HG03045 (cell line): ENCODE measurements around the gene CABLES2.
"Not testable (repeated sequence)": the region's sequence is repeated elsewhere in the genome, so short reads cannot be mapped to it uniquely, and the experiment has no call there.

ENCODE experiments used
- ATAC-seq: cut with Tn5 transposase; IDR thresholded peaks from one replicate; pipeline ENCODE4 v1.9.1; 2021; ENCODE audit warnings: mild to moderate bottlenecking, moderate library complexity; ENCODE audit not compliant: unreplicated experiment

CABLES2 gene

GRCh38 chr20:62436692-62437091 is 29.6 kb upstream of the CABLES2 start:
- no peak for ATAC-seq

DNA sequence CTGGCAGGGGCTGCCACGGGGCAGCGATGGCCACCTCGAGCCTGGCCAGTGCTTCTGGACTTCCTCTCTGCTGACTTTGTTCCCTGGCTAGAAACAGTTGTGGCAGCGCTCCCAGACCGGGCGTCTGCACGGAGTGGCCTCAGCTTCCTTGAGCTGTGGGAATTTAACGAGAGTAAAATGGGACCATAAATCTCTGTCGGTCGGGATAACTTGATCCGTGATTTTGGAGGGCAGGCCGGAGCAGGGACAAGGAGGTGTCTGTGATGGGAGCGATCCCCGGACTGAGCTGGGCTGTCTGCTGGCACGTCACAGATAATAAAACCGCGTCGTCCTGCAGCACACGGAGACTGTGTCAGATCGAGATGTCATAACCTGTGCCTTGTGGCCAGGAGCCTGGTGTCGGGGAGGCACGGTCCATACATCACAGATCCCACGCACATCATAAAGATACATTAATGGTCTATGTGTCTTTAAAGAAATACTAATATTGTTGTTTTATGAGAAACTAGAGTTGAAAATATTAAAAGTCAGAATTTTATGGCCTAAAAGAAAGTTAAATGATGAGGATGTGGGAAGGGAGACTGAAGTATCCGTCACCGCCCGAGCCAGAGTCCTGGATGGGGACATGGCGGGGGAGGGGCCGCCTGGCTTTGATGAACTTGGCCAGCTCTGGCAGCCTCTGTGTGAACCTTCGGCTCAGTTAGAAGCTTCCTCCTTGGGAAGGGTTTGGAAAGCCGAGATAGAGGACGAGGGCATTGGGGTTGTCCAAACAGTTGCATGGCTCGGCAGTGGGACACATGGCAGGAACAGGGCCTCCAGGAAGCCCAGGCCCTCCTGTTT is 26.8 kb upstream of the CABLES2 start:
- no peak for ATAC-seq

- no peak for ATAC-seq
Measured at GRCh38 chr20:62430866-62431447, 23.9 kb upstream of the CABLES2 start.

GRCh38 chr20:62430311-62430853 is 23.3 kb upstream of the CABLES2 start:
- no peak for ATAC-seq

GRCh38 chr20:62429455-62430310 is 22.6 kb upstream of the CABLES2 start:
- no peak for ATAC-seq

DNA sequence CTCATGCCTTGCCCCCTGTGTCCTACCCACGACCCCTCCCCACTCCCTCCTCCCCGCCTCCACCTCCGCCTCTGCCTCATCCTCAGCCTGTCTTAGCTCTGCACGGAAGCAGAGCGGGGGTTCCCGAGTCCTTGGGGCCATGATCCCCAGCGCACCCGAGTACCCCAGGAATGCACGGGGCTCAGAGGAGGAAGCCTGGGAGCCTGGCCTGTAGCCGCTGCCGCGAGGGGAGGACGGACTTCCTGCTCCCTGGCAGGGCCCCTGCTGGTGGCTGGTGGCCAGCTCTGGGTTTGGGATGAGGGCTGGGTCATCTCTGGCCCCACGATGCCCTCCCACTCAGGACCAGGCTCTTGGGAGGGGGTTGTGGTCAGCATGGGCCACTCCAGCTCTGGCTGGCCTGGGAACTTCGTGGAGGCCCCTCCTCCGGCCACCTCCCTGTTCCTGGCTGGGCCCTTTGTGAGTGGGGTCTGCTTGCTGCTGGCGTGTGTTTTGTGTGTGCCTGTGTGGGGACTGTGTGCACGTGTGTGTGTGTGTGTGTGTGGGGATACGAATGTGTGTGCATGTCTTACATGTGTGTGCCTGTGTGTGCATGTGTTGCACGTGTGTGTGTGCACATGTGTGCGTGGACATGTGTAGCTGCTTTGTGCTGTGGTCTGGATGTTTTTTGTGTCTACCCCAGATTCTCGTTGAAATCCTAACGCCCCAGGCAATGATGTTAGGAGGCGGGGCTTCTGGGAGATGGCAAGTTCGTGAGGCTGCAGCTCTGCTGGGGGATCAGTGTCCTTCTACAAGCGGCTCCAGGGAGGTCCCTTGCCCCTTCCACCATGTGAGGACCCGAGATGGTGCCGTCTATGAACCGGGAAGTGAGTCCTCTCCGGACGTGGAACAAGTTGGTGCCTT is 21.6 kb upstream of the CABLES2 start:
- ATAC-seq: no peak

DNA sequence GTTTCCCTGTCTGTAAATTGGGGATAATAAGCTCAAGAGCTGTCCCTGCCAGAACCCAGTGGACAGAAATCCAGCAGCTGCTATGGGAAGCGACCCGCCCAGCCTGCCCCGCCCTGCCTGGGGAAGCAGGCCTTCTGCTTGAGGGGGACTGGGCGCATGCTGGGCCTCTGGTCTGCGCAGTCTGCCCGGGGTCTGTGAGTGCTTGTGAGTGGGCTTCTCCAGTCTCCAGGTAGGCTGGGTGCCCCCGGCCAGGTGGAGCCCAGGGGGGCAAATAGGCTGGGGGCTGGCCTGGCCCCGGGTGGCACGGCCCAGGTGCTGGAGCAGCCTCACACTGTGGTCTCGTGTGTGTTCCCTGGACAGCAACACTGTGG is 20.9 kb upstream of the CABLES2 start:
- no peak for ATAC-seq

DNA sequence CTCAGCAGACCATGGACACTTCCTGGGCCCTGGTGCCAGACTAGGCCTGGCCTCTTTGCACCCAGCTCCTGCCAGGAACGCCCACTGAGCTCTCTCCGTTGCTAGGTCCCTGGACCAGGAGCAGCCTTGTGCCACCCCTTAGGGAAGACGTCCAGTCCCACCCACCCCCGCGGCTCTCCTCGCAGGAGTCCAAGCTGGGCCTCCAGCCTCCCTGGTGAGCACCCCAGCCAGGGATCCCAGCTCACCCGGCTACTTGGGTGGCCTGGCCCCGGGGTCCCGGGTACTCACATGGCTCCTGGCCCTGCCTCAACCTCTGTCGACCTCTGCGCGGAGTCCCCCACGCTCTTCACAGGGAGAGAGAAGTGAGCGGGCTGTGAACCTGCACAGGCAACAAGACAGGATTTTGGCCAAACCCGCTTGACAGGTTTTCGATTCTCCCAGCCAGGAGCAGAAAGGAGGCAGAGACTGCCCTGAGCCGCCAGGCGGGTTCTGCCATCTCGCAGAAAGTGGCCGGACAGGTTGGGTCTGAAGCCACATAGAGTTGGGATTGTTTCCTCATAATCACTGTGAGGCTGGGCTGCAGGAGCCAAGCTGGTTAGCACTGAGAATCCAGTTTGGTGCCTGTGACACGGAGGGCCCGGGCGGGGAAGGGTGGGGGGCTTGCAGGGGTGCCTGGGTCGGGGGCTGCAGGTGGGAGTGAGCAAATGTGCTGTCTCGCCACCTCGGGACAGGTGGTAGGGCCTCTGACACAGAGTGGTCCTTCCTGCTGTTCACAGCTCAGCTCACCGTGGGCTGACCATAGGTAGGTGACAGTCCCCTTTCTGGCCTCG is 20.3 kb upstream of the CABLES2 start, which contains the start of gene RBBP8NL:
RBBP8NL (minus strand) TSS at position 368 of the 830 bp plus-strand sequence. CDS start 7,892 bp downstream, outside the sequence.
- ATAC-seq: no peak

DNA sequence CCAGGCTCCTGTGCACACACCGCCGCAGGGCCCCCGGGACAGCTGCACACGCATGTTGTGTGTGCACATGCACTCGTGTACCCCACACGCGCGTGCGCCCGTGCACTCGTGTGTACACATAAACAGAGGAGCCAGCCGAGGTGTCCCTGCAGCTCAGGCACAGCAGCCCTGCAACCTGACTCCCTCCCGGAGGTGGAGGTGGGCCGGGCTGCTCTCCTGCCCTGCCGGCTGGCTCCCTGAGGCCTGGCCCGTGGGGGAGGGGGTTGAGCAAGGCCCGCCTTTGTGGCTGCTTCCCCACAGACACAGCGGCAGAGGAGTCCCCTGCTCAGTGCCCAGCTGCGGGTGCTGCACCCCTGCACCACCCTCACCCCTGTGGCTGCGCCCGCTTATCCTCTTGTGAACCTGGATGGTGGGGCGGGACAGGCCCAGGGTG is 19.6 kb upstream of the CABLES2 start:
- no peak for ATAC-seq

DNA sequence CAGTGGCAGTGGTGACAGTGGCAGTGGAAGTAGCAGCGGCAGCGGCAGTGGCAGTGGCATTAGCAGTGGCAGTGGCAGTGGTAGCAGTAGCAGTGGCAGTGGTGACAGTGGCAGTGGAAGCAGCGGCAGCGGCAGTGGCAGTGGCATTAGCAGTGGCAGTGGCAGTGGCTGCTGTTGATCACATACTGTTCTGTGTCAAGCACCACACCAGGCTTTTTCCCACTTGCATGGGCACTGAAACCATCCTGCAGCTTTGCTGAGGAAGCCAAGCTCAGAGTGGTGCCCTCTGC is 18.9 kb upstream of the CABLES2 start:
- not testable (repeated sequence) for ATAC-seq

- ATAC-seq: no peak
Measured at GRCh38 chr20:62425281-62426058, 18.4 kb upstream of the CABLES2 start.

- ATAC-seq: no peak
Measured at GRCh38 chr20:62424249-62425107, 17.4 kb upstream of the CABLES2 start.

GRCh38 chr20:62423326-62423706 is 16.2 kb upstream of the CABLES2 start:
- ATAC-seq: no peak

DNA sequence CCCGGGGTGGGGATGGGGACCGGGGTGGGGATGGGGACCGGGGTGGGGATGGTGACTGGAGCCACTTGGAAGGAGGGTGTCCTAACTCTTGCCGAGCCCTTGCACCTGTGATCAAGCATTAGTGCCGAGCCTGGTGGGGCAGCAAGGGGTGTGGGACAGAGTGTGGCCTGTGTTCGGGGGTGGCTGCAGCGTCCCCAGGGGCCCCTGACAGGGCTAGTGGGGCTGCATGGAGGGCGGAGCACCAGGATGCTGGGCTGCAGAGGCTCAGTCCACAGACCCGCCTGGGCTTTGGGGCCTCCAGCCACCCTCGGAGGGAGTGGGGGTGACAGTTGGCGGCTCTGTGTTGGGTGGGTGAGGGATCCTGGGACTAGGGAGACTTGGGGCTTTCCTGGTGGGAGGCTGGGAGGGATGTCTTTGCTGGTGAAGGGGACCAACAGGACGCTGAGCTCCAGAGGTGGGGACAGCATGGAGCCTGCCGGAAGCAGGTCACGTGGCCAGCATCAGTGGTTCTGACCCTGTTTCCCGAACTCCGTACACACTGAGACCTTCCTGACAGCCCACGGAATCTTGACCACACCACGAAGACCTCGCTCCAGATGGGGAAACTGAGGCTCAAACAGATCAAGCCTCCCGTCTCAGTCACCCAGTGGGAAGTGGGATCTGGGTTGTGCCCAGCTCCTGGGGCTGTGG is 15.7 kb upstream of the CABLES2 start:
- ATAC-seq: no peak

GRCh38 chr20:62421716-62421990 is 14.6 kb upstream of the CABLES2 start:
- ATAC-seq: no peak

DNA sequence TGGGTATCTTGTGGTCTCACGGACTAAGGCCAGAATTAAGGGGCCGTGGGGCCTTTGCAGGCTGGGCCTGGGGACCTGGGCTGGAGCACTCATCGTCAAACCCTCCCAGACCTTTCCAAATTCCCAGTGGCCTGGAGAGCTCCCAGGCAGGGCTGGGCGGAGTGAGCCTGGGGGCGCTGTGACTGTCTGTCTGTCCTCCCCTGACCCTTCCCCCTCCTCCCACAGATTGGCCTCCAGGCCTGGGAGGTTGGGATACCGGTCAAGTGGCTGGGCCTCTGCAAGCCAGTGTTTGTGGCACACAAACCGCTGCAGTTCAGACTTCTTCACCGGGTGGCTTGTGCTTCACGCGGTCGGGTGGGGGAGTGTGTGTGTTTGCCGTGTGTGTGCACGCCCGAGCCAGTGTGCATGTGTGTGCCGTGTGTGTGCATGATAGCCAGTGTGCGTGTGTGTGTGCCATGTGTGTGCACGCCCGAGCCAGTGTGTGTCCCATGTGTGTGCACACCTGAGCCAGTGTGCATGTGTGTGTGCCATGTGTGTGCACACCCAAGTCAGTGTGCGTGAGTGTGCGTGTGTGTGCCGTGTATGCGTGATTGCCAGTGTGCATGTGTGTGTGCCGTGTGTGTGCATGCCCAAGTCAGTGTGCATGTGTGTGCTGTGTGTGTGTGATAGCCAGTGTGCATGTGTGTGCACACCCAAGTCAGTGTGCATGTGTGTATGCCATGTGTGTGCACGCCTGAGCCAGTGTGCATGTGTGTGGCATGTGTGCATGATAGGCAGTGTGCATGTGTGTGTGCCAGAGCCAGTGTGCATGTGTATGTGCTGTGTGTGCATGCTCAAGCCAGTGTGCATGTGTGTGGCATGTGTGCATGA is 14.0 kb upstream of the CABLES2 start:
- no peak for ATAC-seq

GRCh38 chr20:62419759-62420158 is 12.7 kb upstream of the CABLES2 start:
- ATAC-seq: no peak
